ENCODE data around the gene ACTN4. TPM values are rescaled to one million over a fixed set of nuclear protein-coding genes. Genes with fewer than 3 reads are reported as not detected.

Gene ACTN4
- total RNA-seq, 1 donor from 2014 or later, result 454 TPM

GRCh38 chr19:38642176-38642575 is 5.3 kb upstream of the ACTN4 start:
- intact Hi-C loops (cut with DNase I), result no loop called here
- H3K4me1 ChIP-seq, result peaks cover 14% of the 10 kb centered on the region
- H3K27ac ChIP-seq, result no peak overlapping the region
- DNase-seq (no peak), ATAC-seq (no peak)
- H3K9me3 ChIP-seq, result no peaks in the 10 kb centered on the region
- no peaks in the 10 kb centered on the region for H3K36me3 ChIP-seq
- no peak overlapping the region for H3K4me3 ChIP-seq
- H3K27me3 ChIP-seq (ENCODE audit: low read depth), result no peaks in the 10 kb centered on the region
- no peak for TF ChIP-seq CTCF (IDR thresholded peaks at IDR 0.05)

DNA sequence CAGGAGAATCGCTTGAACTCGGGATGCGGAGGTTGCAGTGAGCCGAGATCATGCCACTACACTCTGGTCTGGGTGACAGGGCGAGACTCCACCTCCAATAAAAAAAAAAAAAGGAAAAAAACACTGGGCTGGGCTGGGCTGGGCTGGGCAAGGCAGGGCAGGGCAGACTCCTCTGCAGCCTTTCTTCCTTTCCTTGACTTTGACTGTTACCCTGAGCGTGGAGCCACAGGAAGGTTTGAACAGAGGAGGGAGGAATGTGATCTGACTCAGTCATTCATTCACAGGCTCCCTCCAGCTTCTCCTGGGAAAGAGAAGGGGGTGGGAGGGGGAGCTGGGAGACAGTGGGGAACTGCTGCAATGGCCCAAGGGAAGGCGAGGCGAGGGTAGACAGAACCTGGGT is 2.7 kb upstream of the ACTN4 start:
- no peak for DNase-seq
- no peak for ATAC-seq
- H3K9me3 ChIP-seq, result no peaks in the 10 kb centered on the region
- no peak overlapping the region for H3K4me3 ChIP-seq
- no peak for TF ChIP-seq CTCF (IDR thresholded peaks at IDR 0.05)
- peaks cover 16% of the 10 kb centered on the region for H3K4me1 ChIP-seq
- H3K27ac ChIP-seq, result no peak overlapping the region
- intact Hi-C loops (cut with DNase I), result no loop called here
- no peaks in the 10 kb centered on the region for H3K36me3 ChIP-seq
- H3K27me3 ChIP-seq (ENCODE audit: low read depth), result no peaks in the 10 kb centered on the region

- intact Hi-C loops (cut with DNase I), result no loop called here
- no peaks in the 10 kb centered on the region for H3K27me3 ChIP-seq (ENCODE audit: low read depth)
- H3K4me1 ChIP-seq, result peaks cover 45% of the 10 kb centered on the region
- TF ChIP-seq CTCF (IDR thresholded peaks at IDR 0.05), result no peak
- ATAC-seq (peak in 1 of 2 donors; percentile 2), DNase-seq (no peak)
- peak overlapping the region; percentile 88 for H3K27ac ChIP-seq
- no peaks in the 10 kb centered on the region for H3K9me3 ChIP-seq
- H3K4me3 ChIP-seq, result peak overlapping the region; percentile 83
- no peaks in the 10 kb centered on the region for H3K36me3 ChIP-seq
These were observed 718 bp downstream of the ACTN4 start for GRCh38 chr19:38647966-38648768.

DNA sequence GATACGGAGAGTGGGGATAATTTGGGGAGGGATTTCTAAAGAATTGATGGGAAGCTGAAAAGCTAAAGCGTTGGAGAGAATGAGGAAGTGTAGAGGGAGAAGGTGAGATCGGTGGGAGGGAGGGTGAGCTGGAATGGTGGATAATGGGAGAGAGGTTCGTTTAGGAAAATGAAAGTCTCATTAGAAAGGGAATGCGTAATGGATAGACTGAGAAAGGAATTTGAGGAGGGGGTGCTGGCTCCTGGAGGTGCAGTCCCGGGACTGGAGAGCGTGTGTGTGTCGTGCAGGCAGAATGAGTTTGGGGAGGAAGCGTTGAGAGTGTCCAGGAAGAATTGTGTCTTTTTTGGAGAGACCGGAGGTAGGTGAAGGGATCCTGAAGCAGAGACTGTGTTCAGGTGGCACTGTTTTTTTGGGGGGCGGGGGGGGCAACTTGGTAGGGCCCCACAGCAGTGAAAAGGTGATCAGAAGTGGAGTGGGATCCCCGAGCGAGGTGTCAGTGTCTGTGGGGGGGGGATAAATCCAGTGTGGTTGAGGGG is 1.4 kb downstream of the ACTN4 start:
- Histone ChIP-seq H3K27me3 (ENCODE audit: low read depth) (no peaks in the 10 kb centered on the region), H3K4me3 (peak overlapping the region; percentile 83), H3K36me3 (no peaks in the 10 kb centered on the region), H3K4me1 (peaks cover 52% of the 10 kb centered on the region), H3K27ac (peak overlapping the region; percentile 88), H3K9me3 (no peaks in the 10 kb centered on the region)
- DNase-seq (no peak), ATAC-seq (no peak)
- no peak for TF ChIP-seq CTCF (IDR thresholded peaks at IDR 0.05)
- intact Hi-C loops (cut with DNase I), result no loop called here

- H3K4me3 ChIP-seq, result peak overlapping the region; percentile 83
- peak in 1 of 2 donors; percentile 4 for ATAC-seq
- no peaks in the 10 kb centered on the region for H3K9me3 ChIP-seq
- DNase-seq, result peak; percentile 63
- intact Hi-C loops (cut with DNase I), result no loop called here
- no peak for TF ChIP-seq CTCF (IDR thresholded peaks at IDR 0.05)
- no peaks in the 10 kb centered on the region for H3K27me3 ChIP-seq (ENCODE audit: low read depth)
- peaks cover 59% of the 10 kb centered on the region for H3K4me1 ChIP-seq
- H3K36me3 ChIP-seq, result no peaks in the 10 kb centered on the region
- H3K27ac ChIP-seq, result peak overlapping the region; percentile 88
These were observed 2.1 kb downstream of the ACTN4 start for GRCh38 chr19:38649305-38650171.
